ENCODE results near the gene SGPP2. TPM values are rescaled to one million over a fixed set of nuclear protein-coding genes. Genes with fewer than 3 reads are reported as not detected.

SGPP2 gene
- total and polyA plus RNA-seq, 2 donors from 2014 or later = 8.2 to 89.8 TPM

- H3K4me3 ChIP-seq (ENCODE audit: low read length in 3 of 3) = no peak overlapping the region
- FAIRE-seq (no peak), DNase-seq (no peak)
- no peaks in the 10 kb centered on the region for H3K9me3 ChIP-seq (ENCODE audit: control insufficient read depth in 2 of 3, insufficient read depth in 1 of 3, low read length in 3 of 3)
- no peaks in the 10 kb centered on the region for H3K4me1 ChIP-seq (ENCODE audit: control insufficient read depth in 2 of 3, insufficient read depth in 2 of 3, low read depth in 1 of 3, low read length in 3 of 3)
- TF ChIP-seq CTCF (IDR thresholded peaks at IDR 0.05; ENCODE audit: borderline replicate concordance, extremely low read depth, insufficient read depth) = no peak
- no peak overlapping the region for H3K27ac ChIP-seq (ENCODE audit: low read depth in 2 of 2, low read length in 2 of 2)
- H3K36me3 ChIP-seq (ENCODE audit: control insufficient read depth in 2 of 3, insufficient read depth in 3 of 3, low read length in 3 of 3) = no peaks in the 10 kb centered on the region
- no peak overlapping the region for H3K9ac ChIP-seq (ENCODE audit: low read length in 3 of 3)
- H3K27me3 ChIP-seq (ENCODE audit: control insufficient read depth, insufficient read depth, low read length) = no peaks in the 10 kb centered on the region
- intact Hi-C loops (cut with DNase I) = no loop called here
These were observed 180.6 kb downstream of the SGPP2 start for GRCh38 chr2:222604749-222605515.

- Histone ChIP-seq H3K4me1 (ENCODE audit: control insufficient read depth in 2 of 3, insufficient read depth in 2 of 3, low read depth in 1 of 3, low read length in 3 of 3) (no peaks in the 10 kb centered on the region), H3K27ac (ENCODE audit: low read depth in 2 of 2, low read length in 2 of 2) (no peak overlapping the region), H3K4me3 (ENCODE audit: low read length in 3 of 3) (no peak overlapping the region), H3K27me3 (ENCODE audit: control insufficient read depth, insufficient read depth, low read length) (no peaks in the 10 kb centered on the region), H3K9me3 (ENCODE audit: control insufficient read depth in 2 of 3, insufficient read depth in 1 of 3, low read length in 3 of 3) (no peaks in the 10 kb centered on the region), H3K9ac (ENCODE audit: low read length in 3 of 3) (no peak overlapping the region), H3K36me3 (ENCODE audit: control insufficient read depth in 2 of 3, insufficient read depth in 3 of 3, low read length in 3 of 3) (no peaks in the 10 kb centered on the region)
- intact Hi-C loops (cut with DNase I) = no loop called here
- DNase-seq (no peak), FAIRE-seq (no peak)
- TF ChIP-seq CTCF (IDR thresholded peaks at IDR 0.05; ENCODE audit: borderline replicate concordance, extremely low read depth, insufficient read depth) = no peak
These were observed 182.0 kb downstream of the SGPP2 start for GRCh38 chr2:222606306-222606705.

- Histone ChIP-seq H3K36me3 (ENCODE audit: control insufficient read depth in 2 of 3, insufficient read depth in 3 of 3, low read length in 3 of 3) (peaks cover 2 to 8% (median 4%) of the 10 kb centered on the region in 3 donors), H3K27me3 (ENCODE audit: control insufficient read depth, insufficient read depth, low read length) (no peaks in the 10 kb centered on the region), H3K4me1 (ENCODE audit: control insufficient read depth in 2 of 3, insufficient read depth in 2 of 3, low read depth in 1 of 3, low read length in 3 of 3) (no peaks in the 10 kb centered on the region), H3K9me3 (ENCODE audit: control insufficient read depth in 2 of 3, insufficient read depth in 1 of 3, low read length in 3 of 3) (no peaks in the 10 kb centered on the region), H3K27ac (ENCODE audit: low read depth in 2 of 2, low read length in 2 of 2) (no peak overlapping the region), H3K4me3 (ENCODE audit: low read length in 3 of 3) (no peak overlapping the region), H3K9ac (ENCODE audit: low read length in 3 of 3) (no peak overlapping the region)
- intact Hi-C loops (cut with DNase I) = no loop called here
- TF ChIP-seq CTCF (IDR thresholded peaks at IDR 0.05; ENCODE audit: borderline replicate concordance, extremely low read depth, insufficient read depth) = no peak
- no peak for DNase-seq
- FAIRE-seq = no peak
These were observed 183.7 kb downstream of the SGPP2 start for GRCh38 chr2:222608081-222608480.
